Loucy (cell line): ENCODE data around the gene LIME1.

ENCODE experiments used
- EZH2phosphoT487 ChIP-seq: fragments of 200-600 bp; IDR thresholded peaks from 2 replicates; pipeline ENCODE4 v1.6.1; 2018; ENCODE audit warnings: antibody characterized with exemption, mild to moderate bottlenecking, moderate library complexity, borderline replicate concordance
- TF ChIP-seq, protein P1 (sequence below): fragments of 200-600 bp; sonication (generic); conservative IDR thresholded peaks from 2 replicates; pipeline ENCODE4 v1.5.1; 2014; ENCODE audit warnings: mild to moderate bottlenecking, antibody characterized with exemption, low read length

DNA sequence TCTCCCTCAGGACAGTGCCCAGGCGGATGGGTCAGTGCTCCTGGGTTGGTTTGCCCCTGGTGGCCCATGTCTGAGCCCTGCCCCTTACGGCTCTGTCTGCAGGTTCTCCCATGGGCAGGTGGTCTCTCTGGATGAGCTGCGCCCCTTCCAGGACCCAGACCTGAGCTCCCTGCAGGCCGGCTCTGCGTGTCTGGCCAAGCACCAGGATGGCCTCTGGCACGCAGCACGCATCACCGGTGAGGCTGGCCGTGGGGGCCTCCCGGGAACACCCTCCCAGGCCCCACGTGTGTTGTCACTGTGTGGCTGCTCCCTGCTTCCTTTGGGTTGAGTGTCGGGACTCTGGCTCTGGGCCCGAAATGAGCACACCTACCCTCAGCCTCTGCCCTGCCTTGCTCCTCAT lies 3.3 kb upstream of the LIME1 start:
- TF ChIP-seq, protein P1, sequence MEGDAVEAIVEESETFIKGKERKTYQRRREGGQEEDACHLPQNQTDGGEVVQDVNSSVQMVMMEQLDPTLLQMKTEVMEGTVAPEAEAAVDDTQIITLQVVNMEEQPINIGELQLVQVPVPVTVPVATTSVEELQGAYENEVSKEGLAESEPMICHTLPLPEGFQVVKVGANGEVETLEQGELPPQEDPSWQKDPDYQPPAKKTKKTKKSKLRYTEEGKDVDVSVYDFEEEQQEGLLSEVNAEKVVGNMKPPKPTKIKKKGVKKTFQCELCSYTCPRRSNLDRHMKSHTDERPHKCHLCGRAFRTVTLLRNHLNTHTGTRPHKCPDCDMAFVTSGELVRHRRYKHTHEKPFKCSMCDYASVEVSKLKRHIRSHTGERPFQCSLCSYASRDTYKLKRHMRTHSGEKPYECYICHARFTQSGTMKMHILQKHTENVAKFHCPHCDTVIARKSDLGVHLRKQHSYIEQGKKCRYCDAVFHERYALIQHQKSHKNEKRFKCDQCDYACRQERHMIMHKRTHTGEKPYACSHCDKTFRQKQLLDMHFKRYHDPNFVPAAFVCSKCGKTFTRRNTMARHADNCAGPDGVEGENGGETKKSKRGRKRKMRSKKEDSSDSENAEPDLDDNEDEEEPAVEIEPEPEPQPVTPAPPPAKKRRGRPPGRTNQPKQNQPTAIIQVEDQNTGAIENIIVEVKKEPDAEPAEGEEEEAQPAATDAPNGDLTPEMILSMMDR: no peak
- TF ChIP-seq EZH2phosphoT487: no peak
